Umbilical cord (tissue), 1 donor: Measurements from ENCODE around the gene SCAF1. TPM values are rescaled to one million over a fixed set of nuclear protein-coding genes. Genes with fewer than 3 reads are reported as not detected.

Source experiments
- total RNA-seq: library from RNA; depleted of rRNA; stranded (reverse); fragments of >200 nt; gene quantifications from one replicate; pipeline ENCODE4 v1.2.3, GENCODE V29; 2014; ENCODE audit warnings: low replicate concordance; ENCODE audit not compliant: insufficient read depth

SCAF1 gene
- total RNA-seq, 1 donor from 2014 or later, result 7.9 TPM

Other genes starting within 250 kb of the SCAF1 start
- not detected for gene PTH2, start 218.8 kb upstream of the SCAF1 start, total RNA-seq
- gene GFY, start 216.8 kb upstream of the SCAF1 start, total RNA-seq, result not detected
- 0.72 TPM for gene SLC17A7, start 200.7 kb upstream of the SCAF1 start, total RNA-seq
- 61.9 TPM for gene PIH1D1, start 190.4 kb upstream of the SCAF1 start, total RNA-seq
- gene ALDH16A1, start 189.0 kb upstream of the SCAF1 start, total RNA-seq, result 18.3 TPM
- 1.9 TPM for gene FLT3LG, start 168.0 kb upstream of the SCAF1 start, total RNA-seq
- gene RPL13A, start 154.6 kb upstream of the SCAF1 start, total RNA-seq, result 1,894 TPM
- gene RPS11, start 145.8 kb upstream of the SCAF1 start, total RNA-seq, result 4,623 TPM
- 121 TPM for gene FCGRT, start 129.5 kb upstream of the SCAF1 start, total RNA-seq
- 136 TPM for gene RCN3, start 114.2 kb upstream of the SCAF1 start, total RNA-seq
- 52.0 TPM for gene NOSIP, start 61.7 kb upstream of the SCAF1 start, total RNA-seq
- gene PRRG2, start 60.9 kb upstream of the SCAF1 start, total RNA-seq, result not detected
- gene PRR12, start 51.0 kb upstream of the SCAF1 start, total RNA-seq, result 1.9 TPM
- 43.6 TPM for gene RRAS, start 2.1 kb upstream of the SCAF1 start, total RNA-seq
- gene IRF3, start 23.6 kb downstream of the SCAF1 start, total RNA-seq, result 102 TPM
- 0.96 TPM for gene BCL2L12, start 23.7 kb downstream of the SCAF1 start, total RNA-seq
- gene PRMT1, start 35.1 kb downstream of the SCAF1 start, total RNA-seq, result 137 TPM
- gene ADM5, start 47.4 kb downstream of the SCAF1 start, total RNA-seq, result 1.9 TPM
- 4.3 TPM for gene CPT1C, start 48.9 kb downstream of the SCAF1 start, total RNA-seq
- gene TSKS, start 121.1 kb downstream of the SCAF1 start, total RNA-seq, result not detected
- 39.2 TPM for gene AP2A1, start 124.8 kb downstream of the SCAF1 start, total RNA-seq
- 10.8 TPM for gene FUZ, start 171.1 kb downstream of the SCAF1 start, total RNA-seq
- 16.1 TPM for gene MED25, start 176.1 kb downstream of the SCAF1 start, total RNA-seq
- 63.6 TPM for gene PTOV1, start 208.9 kb downstream of the SCAF1 start, total RNA-seq
- gene PNKP, start 225.4 kb downstream of the SCAF1 start, total RNA-seq, result 31.5 TPM
- 9.1 TPM for gene AKT1S1, start 235.1 kb downstream of the SCAF1 start, total RNA-seq
- gene TBC1D17, start 235.5 kb downstream of the SCAF1 start, total RNA-seq, result 4.1 TPM